Measurements from ENCODE around the gene ADCK2.
A peak's percentile ranks its signal among the peaks of the same experiment; 100 is the strongest.

DNA sequence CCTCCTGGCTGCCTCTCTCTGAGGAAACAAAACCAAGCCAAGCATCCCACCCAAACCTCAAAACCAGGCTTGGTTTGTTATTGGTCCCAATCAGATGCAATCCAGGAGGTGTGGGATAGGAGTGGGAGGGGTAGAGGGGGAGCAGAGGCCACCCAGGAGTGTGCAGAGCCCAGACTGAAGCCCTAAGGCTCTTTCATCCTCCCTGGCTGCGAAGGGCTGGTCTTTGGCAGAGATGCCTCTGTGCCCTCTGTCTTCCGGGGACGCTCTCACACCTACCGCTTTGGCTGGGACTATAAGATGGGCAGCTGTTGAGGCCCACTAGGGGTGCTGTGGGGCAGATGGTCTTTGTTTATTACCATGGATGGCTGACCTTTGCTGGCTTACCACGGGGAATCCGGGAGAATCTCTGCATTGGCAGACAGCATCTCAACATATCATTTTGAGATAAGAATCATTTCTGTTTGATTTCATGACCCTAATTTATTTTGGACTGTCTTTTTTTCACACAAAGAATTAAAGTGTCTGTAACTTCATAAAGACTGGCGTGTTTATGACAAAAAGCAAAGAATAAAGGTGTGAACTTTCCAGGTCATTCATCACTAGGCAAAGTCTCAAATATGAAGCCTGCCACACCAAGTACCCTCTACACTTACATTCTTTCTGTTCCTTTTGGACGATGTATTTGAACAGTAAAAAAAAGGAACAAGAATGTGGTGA, 25.7 kb upstream of the ADCK2 start:
- TF ChIP-seq, protein P1, sequence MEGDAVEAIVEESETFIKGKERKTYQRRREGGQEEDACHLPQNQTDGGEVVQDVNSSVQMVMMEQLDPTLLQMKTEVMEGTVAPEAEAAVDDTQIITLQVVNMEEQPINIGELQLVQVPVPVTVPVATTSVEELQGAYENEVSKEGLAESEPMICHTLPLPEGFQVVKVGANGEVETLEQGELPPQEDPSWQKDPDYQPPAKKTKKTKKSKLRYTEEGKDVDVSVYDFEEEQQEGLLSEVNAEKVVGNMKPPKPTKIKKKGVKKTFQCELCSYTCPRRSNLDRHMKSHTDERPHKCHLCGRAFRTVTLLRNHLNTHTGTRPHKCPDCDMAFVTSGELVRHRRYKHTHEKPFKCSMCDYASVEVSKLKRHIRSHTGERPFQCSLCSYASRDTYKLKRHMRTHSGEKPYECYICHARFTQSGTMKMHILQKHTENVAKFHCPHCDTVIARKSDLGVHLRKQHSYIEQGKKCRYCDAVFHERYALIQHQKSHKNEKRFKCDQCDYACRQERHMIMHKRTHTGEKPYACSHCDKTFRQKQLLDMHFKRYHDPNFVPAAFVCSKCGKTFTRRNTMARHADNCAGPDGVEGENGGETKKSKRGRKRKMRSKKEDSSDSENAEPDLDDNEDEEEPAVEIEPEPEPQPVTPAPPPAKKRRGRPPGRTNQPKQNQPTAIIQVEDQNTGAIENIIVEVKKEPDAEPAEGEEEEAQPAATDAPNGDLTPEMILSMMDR (IDR thresholded peaks at IDR 0.05; ENCODE audit: extremely low read depth in 1 of 2, insufficient read depth in 1 of 2, low read depth in 1 of 2, low read length in 2 of 2), result peak; percentile 26 to 48
- TF ChIP-seq, protein P2, sequence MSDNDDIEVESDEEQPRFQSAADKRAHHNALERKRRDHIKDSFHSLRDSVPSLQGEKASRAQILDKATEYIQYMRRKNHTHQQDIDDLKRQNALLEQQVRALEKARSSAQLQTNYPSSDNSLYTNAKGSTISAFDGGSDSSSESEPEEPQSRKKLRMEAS (IDR thresholded peaks at IDR 0.05; ENCODE audit: insufficient read depth, insufficient read length), result no peak
